HUDEP-2 (cell line): ENCODE results near the gene SVBP.
"Not testable (repeated sequence)": the region's sequence is repeated elsewhere in the genome, so short reads cannot be mapped to it uniquely, and the experiment has no call there.

ENCODE experiments used
- DNase-seq, 76 experiments: peaks; one replicate each; lab custom pipeline; 2025; ENCODE audit not compliant: unreplicated experiment in 76 of 76; lab: John Stamatoyannopoulos, UW

Gene SVBP

GRCh38 chr1:42816585-42817439 is at the start of gene SVBP, which contains the start of gene ERMAP:
TSS of gene SVBP (minus strand) at chr1:42817397. CDS start at chr1:42816544, 853 bp downstream.
TSS of gene ERMAP (plus strand) at chr1:42817122. CDS start at chr1:42830449, 13,327 bp downstream.
- DNase-seq: peak in 74 of 76 experiments; percentile 11 to 93 (median 82)

- DNase-seq: no peak
Measured at GRCh38 chr1:42866549-42866948, 49.4 kb upstream of the SVBP start.

- no peak for DNase-seq
Measured at GRCh38 chr1:42861014-42861399, 43.8 kb upstream of the SVBP start.

- no peak for DNase-seq
Measured at GRCh38 chr1:42860339-42861013, 43.3 kb upstream of the SVBP start.

GRCh38 chr1:42859366-42859765 is 42.2 kb upstream of the SVBP start:
- peak in 1 of 76 experiments; percentile 6 for DNase-seq

- DNase-seq: not testable (repeated sequence)
Measured at GRCh38 chr1:42856554-42856953, 39.4 kb upstream of the SVBP start.

GRCh38 chr1:42853116-42853884 is 36.1 kb upstream of the SVBP start:
- DNase-seq: no peak

GRCh38 chr1:42852608-42852980 is 35.4 kb upstream of the SVBP start:
- no peak for DNase-seq

GRCh38 chr1:42851960-42852607 is 34.9 kb upstream of the SVBP start:
- no peak for DNase-seq

- no peak for DNase-seq
Measured at GRCh38 chr1:42851420-42851819, 34.2 kb upstream of the SVBP start.

GRCh38 chr1:42849944-42850343 is 32.7 kb upstream of the SVBP start:
- no peak for DNase-seq

- DNase-seq: no peak
Measured at GRCh38 chr1:42848823-42849537, 31.8 kb upstream of the SVBP start.

- no peak for DNase-seq
Measured at GRCh38 chr1:42847721-42848460, 30.7 kb upstream of the SVBP start.

- no peak for DNase-seq
Measured at GRCh38 chr1:42847111-42847595, 30.0 kb upstream of the SVBP start.

GRCh38 chr1:42846257-42847110 is 29.3 kb upstream of the SVBP start, which contains the start of gene ZNF691:
TSS of gene ZNF691 (plus strand) at chr1:42846613. CDS start at chr1:42849659, 3,046 bp downstream.
- peak; percentile 21 to 96 (median 89) for DNase-seq

- DNase-seq: no peak
Measured at GRCh38 chr1:42845866-42846256, 28.7 kb upstream of the SVBP start.

GRCh38 chr1:42845193-42845592 is 28.0 kb upstream of the SVBP start:
- peak in 1 of 76 experiments; percentile 27 for DNase-seq

GRCh38 chr1:42844592-42845140 is 27.5 kb upstream of the SVBP start:
- DNase-seq: peak in 17 of 76 experiments; percentile 4 to 29 (median 21)
